Activated B cell treated with CpG ODN at 0.5 μM for 24 hours (primary cell): ENCODE data around the gene HSPB7. TPM values are rescaled to one million over a fixed set of nuclear protein-coding genes. Genes with fewer than 3 reads are reported as not detected.

ENCODE experiments used
- ATAC-seq: fragments of 200-7000 bp; cut with Tn5 transposase; one replicate; pipeline ENCODE4 v1.10.0; 2021; ENCODE audit warnings: low read depth, mild to moderate bottlenecking, moderate library complexity
- CTCF ChIA-PET: fragments of 350-600 bp; sonication (Branson Sonifier 250); formaldehyde crosslinking; loops from one replicate; lab custom pipeline; 2021; ENCODE audit warnings: antibody characterized with exemption; lab: Charles Lee
- POLR2A ChIA-PET: fragments of 350-600 bp; sonication (Branson Sonifier 250); formaldehyde crosslinking; loops from one replicate; lab custom pipeline; 2021; ENCODE audit warnings: antibody characterized with exemption; lab: Charles Lee
- DNase-seq: peaks from one replicate; pipeline ENCODE4 v3.0.0; 2022
- H3K27ac Mint-ChIP-seq: one replicate; pipeline ENCODE4 v1.8.0; 2020; ENCODE audit warnings: mixed read lengths
- H3K27me3 Mint-ChIP-seq: one replicate; pipeline ENCODE4 v1.8.0; 2021; ENCODE audit warnings: mixed read lengths
- H3K36me3 Mint-ChIP-seq: one replicate; pipeline ENCODE4 v1.8.0; 2021; ENCODE audit warnings: low read depth, mixed read lengths
- H3K4me1 Mint-ChIP-seq: one replicate; pipeline ENCODE4 v1.8.0; 2021; ENCODE audit warnings: mixed read lengths
- H3K4me3 Mint-ChIP-seq: one replicate; pipeline ENCODE4 v1.8.0; 2020; ENCODE audit warnings: mild to moderate bottlenecking, mixed read lengths
- H3K9me3 Mint-ChIP-seq: one replicate; pipeline ENCODE4 v1.8.0; 2020; ENCODE audit warnings: mixed read lengths
- CTCF ChIP-seq: fragments of 200-600 bp; IDR thresholded peaks from one replicate; pipeline ENCODE4 v1.8.0; 2022; ENCODE audit warnings: antibody characterized with exemption, mild to moderate bottlenecking
- intact Hi-C: fragments of 100-400 bp; cut with micrococcal nuclease; formaldehyde crosslinking; loops from one replicate; pipeline ENCODE4 v1.15.1; 2024
- total RNA-seq: library from RNA; stranded (reverse); gene quantifications from 2 replicates; pipeline ENCODE4 v1.2.3, GENCODE V29; 2022

The HSPB7 gene
- total RNA-seq, 1 donor from 2014 or later, result not detected

DNA sequence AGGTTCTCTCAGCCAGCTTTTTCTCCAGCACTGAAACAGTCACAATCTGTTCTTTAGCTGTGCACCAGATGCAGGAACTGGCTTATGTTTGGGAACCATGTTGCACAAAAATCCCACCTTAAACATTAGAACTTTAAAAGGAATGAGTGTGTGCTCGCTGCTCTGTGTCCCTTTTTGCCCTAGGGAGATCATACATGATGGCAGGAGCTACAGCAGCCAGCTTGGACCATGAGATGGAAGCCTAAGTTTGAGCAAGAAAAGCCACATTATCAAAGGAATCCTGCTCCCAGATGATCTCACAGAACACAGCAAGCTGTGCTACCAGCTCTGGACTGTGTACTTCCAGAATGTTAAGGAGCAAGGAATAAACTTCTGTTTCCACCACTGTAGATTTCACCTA is 45.4 kb downstream of the HSPB7 start:
- CTCF ChIA-PET, result no interaction called here
- POLR2A ChIA-PET, result interaction anchor here (4.3 to 4.7 kb wide), 2 partner anchors 10 to 22 kb away, joined by 94 to 282 read pairs; no protein-coding TSS in a partner anchor
- intact Hi-C loops, result no loop called here
- Mint-ChIP-seq H3K36me3 (peaks cover 52% of the 10 kb centered on the region), H3K27me3 (no peaks in the 10 kb centered on the region), H3K9me3 (no peaks in the 10 kb centered on the region), H3K27ac (no peak overlapping the region), H3K4me3 (no peak overlapping the region), H3K4me1 (peaks cover 62% of the 10 kb centered on the region)
- ATAC-seq (no peak), DNase-seq (no peak)
- TF ChIP-seq CTCF, result no peak

DNA sequence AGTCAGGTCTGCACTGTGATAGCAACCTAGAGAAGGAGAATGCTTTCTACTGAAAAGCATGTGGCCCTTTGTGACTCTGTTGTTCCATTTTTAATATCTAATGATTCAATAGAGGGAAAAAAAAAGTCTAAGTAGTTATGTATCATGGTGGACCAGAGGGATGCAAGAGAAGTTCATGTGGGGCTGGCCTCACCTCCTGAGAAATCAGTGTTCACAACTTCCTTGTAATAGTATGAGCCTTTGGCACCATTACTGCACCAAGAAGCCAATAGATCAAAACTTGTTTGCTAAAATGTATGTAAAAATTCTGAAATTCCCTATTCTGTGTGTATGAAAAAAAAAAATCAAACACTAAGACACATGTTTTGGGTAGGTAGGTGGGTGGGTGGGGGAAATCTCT is 46.9 kb downstream of the HSPB7 start:
- intact Hi-C loops, result no loop called here
- ATAC-seq (no peak), DNase-seq (no peak)
- no peaks in the 10 kb centered on the region for H3K27me3 Mint-ChIP-seq
- H3K36me3 Mint-ChIP-seq, result peaks cover 56% of the 10 kb centered on the region
- H3K4me3 Mint-ChIP-seq, result no peak overlapping the region
- POLR2A ChIA-PET, result interaction anchor here (0.7 kb wide), 1 partner anchor 167 kb away, joined by 3 read pairs; no protein-coding TSS in a partner anchor
- H3K27ac Mint-ChIP-seq, result no peak overlapping the region
- H3K9me3 Mint-ChIP-seq, result no peaks in the 10 kb centered on the region
- CTCF ChIA-PET, result no interaction called here
- TF ChIP-seq CTCF, result no peak
- H3K4me1 Mint-ChIP-seq, result peaks cover 68% of the 10 kb centered on the region

DNA sequence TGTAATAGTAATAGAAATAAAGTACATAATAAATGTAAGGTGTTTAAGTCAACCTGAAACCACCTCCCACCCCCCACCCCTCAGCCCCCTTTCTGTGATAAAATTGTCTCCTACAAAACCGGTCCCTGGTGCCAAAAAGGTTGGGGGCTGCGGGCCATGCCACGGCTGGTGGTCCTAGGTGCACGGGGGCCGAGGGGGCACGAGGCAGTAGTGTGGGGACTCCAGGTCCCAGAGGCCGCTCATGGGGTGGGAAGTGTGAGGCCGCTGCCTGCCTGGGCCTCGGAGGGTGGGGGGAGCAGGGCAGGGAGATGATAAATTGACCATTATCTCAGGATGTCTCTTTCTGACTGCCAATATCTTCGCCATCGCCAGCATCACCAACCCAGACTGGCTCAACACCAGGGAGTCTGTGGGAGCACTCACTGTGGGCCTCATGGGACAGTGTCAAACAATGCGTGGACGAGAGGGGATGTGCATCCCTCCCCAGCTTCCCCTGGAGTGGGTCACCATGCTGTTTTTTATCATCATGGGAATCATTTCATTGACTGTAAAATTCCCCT is 48.4 kb downstream of the HSPB7 start:
- Mint-ChIP-seq H3K4me1 (peaks cover 75% of the 10 kb centered on the region), H3K9me3 (no peaks in the 10 kb centered on the region), H3K27ac (no peak overlapping the region), H3K36me3 (peaks cover 53% of the 10 kb centered on the region), H3K27me3 (no peaks in the 10 kb centered on the region), H3K4me3 (no peak overlapping the region)
- ATAC-seq, result no peak
- TF ChIP-seq CTCF, result no peak
- POLR2A ChIA-PET, result no interaction called here
- intact Hi-C loops, result loop anchor here (5.0 to 10.0 kb wide), 3 partner anchors 38 to 445 kb away; partner anchors contain the start of genes CASP9, DNAJC16 and PLEKHM2
- no peak for DNase-seq
- CTCF ChIA-PET, result no interaction called here

- ChIA-PET CTCF (no interaction called here), POLR2A (no interaction called here)
- intact Hi-C loops, result loop anchor here (5.0 to 10.0 kb wide), 3 partner anchors 39 to 443 kb away; partner anchors contain the start of genes CASP9, DNAJC16 and PLEKHM2
- Mint-ChIP-seq H3K9me3 (no peaks in the 10 kb centered on the region), H3K27me3 (no peaks in the 10 kb centered on the region), H3K4me1 (peaks cover 76% of the 10 kb centered on the region), H3K36me3 (peaks cover 48% of the 10 kb centered on the region), H3K27ac (peak overlapping the region; percentile 88), H3K4me3 (no peak overlapping the region)
- TF ChIP-seq CTCF, result no peak
- ATAC-seq, result no peak
- no peak for DNase-seq
Measured at GRCh38 chr1:15968172-15968571, 49.7 kb downstream of the HSPB7 start.

DNA sequence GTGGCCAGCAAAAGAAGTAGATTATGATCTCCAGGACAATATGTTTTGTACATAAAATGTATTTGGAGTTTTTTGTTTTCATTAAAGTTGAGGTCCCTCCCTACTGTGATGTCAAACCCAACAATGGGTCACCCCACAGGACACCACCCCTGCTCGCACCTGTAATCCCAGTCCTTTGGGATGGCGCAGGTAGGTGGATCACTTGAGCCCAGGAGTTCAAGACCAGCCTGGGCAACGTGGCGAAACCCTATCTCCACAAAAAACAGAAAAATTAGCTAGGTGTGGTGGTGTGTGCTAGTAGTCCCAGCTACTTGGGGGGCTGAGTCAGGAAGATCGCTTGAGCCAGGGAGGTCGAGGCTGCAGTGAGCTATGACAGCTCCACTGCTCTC is 50.9 kb downstream of the HSPB7 start:
- intact Hi-C loops, result loop anchor here (1.0 to 10.0 kb wide), 8 partner anchors 8 to 442 kb away; partner anchors contain the start of genes CASP9, DNAJC16, PLEKHM2 and SPEN
- Mint-ChIP-seq H3K9me3 (no peaks in the 10 kb centered on the region), H3K27me3 (no peaks in the 10 kb centered on the region), H3K4me3 (peak overlapping the region; percentile 58), H3K36me3 (peaks cover 40% of the 10 kb centered on the region), H3K4me1 (peaks cover 75% of the 10 kb centered on the region), H3K27ac (peak overlapping the region; percentile 88)
- ATAC-seq (no peak), DNase-seq (no peak)
- ChIA-PET CTCF (interaction anchor here (0.9 kb wide), 1 partner anchor 151 kb away, joined by 3 read pairs; no protein-coding TSS in a partner anchor), POLR2A (interaction anchor here (0.6 to 10.7 kb wide), 8 partner anchors 8 to 130 kb away, joined by 4 to 282 read pairs (median 14); partner anchors contain the start of genes SPEN and ZBTB17)
- no peak for TF ChIP-seq CTCF
